Measurements from ENCODE around the gene MESP2.

DNA sequence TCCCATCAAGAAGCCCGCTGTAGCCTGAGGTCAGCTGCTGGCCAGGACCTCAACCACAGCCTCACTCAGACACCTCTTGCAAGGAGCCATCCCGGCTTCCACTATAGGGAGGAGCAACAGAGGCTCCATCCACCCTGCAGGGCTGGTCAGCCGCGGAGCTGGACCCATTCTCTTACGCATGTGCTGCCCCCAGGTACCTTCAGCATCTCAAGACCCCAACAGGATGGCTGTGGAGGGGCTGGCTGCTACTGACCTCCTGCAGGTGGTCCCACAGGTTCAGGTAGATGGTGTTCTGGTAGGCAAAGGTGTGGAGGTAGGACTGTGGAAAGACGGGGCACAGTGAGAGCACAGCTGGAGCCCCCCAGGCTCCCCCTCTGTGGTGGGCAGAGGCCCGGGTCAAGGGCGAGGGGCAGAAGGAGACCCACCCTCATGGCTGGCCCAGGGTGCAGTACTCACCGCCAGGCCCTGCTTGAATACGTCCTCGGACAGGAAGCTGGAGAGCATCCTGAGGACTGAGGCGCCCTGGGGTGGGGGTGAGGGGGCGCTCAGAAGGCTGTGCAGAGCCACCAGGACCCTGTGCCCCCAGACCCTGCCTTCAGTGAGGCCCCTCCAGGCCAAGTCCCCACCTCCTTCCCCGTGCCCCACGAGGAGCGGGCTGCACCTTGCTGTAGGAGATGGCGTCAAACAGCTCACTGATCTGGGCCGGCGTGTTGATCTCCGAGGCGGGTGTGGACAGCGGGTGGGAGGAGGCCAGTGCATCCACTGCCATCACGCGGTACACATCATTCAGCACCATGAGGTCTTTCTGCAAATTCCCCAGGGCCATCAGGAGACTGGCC, 27.1 kb downstream of the MESP2 start:
- no peak for TF ChIP-seq CTCF (IDR thresholded peaks at IDR 0.05)
- no peak for TF ChIP-seq POLR2A (IDR thresholded peaks at IDR 0.05)
